ENCODE data around the gene STARD13.

STARD13 gene

DNA sequence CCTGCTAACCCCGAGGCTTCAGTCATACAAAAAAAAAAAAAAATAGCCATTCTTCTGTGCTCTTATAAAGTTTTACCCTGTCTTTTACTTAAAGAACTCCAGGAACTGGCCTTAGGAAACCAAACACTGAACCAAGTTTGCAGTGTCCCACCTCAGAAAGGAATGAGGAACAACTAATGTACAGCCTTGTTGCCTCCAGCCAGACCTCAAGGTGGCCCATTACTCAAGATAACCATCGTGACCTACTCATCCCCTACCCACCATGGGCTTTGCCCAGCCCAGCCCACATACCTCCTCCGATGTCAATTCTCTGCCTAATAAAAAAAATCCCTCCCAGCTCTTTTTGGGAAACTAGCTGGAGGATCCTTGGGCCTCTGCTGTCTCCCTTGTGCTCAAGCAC, 133.2 kb downstream of the STARD13 start:
- H3K27ac ChIP-seq, result no peak overlapping the region
- TF ChIP-seq, protein P1, sequence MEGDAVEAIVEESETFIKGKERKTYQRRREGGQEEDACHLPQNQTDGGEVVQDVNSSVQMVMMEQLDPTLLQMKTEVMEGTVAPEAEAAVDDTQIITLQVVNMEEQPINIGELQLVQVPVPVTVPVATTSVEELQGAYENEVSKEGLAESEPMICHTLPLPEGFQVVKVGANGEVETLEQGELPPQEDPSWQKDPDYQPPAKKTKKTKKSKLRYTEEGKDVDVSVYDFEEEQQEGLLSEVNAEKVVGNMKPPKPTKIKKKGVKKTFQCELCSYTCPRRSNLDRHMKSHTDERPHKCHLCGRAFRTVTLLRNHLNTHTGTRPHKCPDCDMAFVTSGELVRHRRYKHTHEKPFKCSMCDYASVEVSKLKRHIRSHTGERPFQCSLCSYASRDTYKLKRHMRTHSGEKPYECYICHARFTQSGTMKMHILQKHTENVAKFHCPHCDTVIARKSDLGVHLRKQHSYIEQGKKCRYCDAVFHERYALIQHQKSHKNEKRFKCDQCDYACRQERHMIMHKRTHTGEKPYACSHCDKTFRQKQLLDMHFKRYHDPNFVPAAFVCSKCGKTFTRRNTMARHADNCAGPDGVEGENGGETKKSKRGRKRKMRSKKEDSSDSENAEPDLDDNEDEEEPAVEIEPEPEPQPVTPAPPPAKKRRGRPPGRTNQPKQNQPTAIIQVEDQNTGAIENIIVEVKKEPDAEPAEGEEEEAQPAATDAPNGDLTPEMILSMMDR (IDR thresholded peaks at IDR 0.05), result no peak
- no peak for TF ChIP-seq ZFX (IDR thresholded peaks at IDR 0.05; ENCODE audit: borderline replicate concordance)

DNA sequence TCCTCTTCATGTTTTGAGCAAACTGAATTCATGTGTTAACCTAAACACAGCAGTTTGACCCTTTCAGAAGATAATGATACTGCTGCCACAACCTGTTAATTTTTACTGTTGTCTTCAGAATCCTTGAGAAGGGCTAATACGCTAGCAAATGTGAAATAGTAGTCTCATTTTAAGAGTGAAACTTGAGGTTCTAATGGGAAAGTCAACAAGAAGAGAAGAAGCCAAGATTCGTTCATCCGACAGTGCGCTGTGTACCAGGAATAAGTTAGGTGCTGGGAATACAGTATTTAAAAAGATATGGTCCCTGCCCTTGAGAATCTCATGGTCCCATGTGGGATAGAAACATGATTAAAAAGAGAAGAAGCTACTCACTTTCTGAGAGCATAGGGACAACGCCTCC, 134.9 kb downstream of the STARD13 start:
- TF ChIP-seq, protein P1 (IDR thresholded peaks at IDR 0.05), result no peak
- TF ChIP-seq ZFX (IDR thresholded peaks at IDR 0.05; ENCODE audit: borderline replicate concordance), result no peak
- H3K27ac ChIP-seq, result no peak overlapping the region

DNA sequence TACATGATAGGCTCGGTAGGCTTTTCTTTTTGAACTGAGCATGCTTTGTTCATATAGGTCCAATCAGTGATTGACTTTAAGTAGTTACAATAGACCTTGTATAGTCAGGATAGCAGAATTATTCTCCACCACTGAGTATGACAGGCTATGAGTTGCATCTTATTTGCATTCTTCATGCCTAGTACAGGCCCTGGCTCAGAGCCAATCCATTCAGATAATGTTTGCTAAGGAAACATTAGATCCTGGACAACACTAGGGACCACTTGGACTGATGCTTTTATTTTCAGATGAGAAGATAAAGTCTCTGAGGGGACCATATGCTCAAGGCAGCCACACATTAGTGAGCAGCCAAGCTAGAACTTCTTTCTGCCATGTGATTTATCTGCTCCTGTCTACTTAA, 135.4 kb downstream of the STARD13 start:
- TF ChIP-seq, protein P1 (IDR thresholded peaks at IDR 0.05), result no peak
- no peak for TF ChIP-seq ZFX (IDR thresholded peaks at IDR 0.05; ENCODE audit: borderline replicate concordance)
- H3K27ac ChIP-seq, result no peak overlapping the region

DNA sequence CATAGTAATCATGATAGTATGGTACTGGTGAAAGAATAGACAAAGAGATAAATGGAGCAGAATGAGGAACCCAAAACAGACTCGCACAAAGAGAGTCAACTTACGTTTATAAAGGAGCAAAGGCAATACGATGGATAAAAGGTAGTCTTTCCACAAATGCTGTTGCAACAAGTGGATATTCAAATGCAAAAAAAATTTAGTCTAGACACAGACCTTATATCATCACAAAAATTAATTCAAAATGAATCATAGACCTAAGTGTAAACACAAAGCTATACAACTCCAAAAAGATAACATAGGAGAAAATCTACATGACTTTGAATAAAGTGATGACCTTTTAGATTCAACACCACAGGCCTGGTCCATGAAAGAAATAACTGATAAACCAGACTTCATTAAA, 137.7 kb downstream of the STARD13 start:
- no peak overlapping the region for H3K27ac ChIP-seq
- TF ChIP-seq, protein P1 (IDR thresholded peaks at IDR 0.05), result no peak
- TF ChIP-seq ZFX (IDR thresholded peaks at IDR 0.05; ENCODE audit: borderline replicate concordance), result no peak

DNA sequence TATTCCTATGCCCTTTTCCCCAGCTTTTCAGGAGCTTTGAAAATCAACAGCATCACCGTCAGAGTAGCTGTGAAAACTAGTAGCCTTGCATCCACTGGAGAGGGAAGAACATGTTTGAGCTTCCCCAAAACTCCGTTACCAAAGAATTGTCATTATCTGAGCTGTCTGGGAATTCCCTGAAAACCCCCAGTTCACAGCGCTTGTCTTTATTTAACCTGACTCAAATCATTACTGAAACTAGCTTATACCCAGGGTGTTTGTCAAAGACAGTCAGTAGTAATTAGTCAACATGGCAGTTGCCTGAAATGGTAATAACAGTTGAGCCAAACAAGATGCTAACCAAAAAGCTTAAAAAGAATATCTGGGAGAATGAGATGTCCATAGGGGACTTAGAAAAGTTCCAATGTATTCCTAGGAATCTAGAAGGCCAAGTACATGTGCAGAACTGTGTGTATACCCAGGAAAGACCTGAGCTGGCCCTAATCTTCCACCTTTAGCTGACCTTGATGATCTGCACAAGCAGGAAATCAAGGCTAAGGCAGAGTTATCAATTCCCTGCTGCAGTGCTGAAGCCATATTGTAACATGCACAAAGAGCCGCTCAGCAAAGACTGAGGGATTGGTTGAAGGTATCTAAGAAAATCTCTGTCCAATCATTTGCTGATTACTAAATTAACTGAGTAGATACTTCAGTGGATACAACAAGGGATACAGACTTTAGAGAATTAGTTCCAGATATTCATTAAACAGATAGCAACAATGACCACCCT, 138.5 kb downstream of the STARD13 start:
- TF ChIP-seq ZFX (IDR thresholded peaks at IDR 0.05; ENCODE audit: borderline replicate concordance), result no peak
- TF ChIP-seq, protein P1 (IDR thresholded peaks at IDR 0.05), result no peak
- no peak overlapping the region for H3K27ac ChIP-seq

DNA sequence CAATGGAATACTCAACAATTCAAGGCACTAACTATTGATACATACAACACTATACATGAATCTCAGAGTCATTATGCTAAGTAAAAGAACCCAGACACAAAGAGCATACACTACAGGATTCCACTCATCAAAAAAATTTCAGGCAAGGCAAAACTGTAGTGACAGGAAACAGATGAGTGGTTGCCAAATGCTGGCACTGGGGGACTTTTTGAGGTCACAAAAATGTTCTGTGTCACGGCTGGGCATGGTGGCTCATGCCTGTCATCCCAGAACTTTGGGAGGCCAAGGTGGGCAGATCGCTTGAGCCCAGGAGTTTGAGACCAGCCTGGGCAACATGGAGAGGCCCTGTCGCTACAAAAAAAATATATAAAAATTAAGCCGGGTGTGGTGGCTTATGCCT, 139.9 kb downstream of the STARD13 start:
- TF ChIP-seq ZFX (IDR thresholded peaks at IDR 0.05; ENCODE audit: borderline replicate concordance), result no peak
- TF ChIP-seq, protein P1 (IDR thresholded peaks at IDR 0.05), result no peak

DNA sequence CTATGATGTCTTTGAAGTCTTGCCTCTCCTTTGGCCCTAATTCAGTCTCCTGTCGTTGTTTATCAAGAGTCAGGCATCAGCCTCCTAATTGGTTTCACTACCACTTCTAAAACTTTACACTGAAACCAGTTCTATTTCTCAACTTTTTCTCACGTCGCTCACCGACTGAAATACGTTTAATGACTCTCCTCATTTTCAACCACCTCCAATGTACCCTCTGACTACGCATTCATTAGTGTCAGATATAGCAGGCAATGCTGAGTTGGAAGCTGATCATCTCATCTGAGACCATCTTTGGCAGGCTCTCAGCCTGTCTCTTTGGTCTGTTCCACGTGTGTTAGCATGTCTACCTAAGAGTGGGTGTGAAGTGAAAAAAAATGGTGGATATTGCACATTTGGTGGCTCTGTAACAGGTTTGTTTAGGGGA, 141.2 kb downstream of the STARD13 start:
- H3K27ac ChIP-seq, result no peak overlapping the region
- no peak for TF ChIP-seq ZFX (IDR thresholded peaks at IDR 0.05; ENCODE audit: borderline replicate concordance)
- TF ChIP-seq, protein P1 (IDR thresholded peaks at IDR 0.05), result no peak

More for the DNA sequence above, 139.9 kb downstream of the STARD13 start:
- no peak overlapping the region for H3K27ac ChIP-seq
